ENCODE measurements around the gene SASH1. TPM values are rescaled to one million over a fixed set of nuclear protein-coding genes. Genes with fewer than 3 reads are reported as not detected.
"Not testable (repeated sequence)": the region's sequence is repeated elsewhere in the genome, so short reads cannot be mapped to it uniquely, and the experiment has no call there.

Gene SASH1
- total RNA-seq, 1 donor from 2014 or later = 10.6 TPM

DNA sequence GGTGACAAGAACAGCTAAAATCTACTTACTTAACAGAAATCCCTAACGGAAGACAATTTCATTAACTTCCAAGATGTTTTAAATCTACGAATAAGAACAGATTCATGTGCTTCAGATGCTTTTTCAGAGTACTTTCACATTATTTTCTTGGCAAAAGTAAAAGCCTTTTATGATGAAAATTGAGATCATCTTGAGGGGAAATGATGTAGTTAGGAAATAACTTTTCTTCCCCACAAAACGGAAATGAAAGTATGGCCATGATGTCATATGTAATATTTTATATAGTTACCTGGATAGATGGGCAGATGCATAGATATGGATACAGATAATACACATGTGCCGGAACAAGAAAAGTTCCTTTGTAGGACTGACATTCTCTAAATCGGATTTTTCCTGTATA is 32.8 kb downstream of the SASH1 start:
- no peak for DNase-seq (ENCODE audit: low read depth)
- TF ChIP-seq, protein P1, sequence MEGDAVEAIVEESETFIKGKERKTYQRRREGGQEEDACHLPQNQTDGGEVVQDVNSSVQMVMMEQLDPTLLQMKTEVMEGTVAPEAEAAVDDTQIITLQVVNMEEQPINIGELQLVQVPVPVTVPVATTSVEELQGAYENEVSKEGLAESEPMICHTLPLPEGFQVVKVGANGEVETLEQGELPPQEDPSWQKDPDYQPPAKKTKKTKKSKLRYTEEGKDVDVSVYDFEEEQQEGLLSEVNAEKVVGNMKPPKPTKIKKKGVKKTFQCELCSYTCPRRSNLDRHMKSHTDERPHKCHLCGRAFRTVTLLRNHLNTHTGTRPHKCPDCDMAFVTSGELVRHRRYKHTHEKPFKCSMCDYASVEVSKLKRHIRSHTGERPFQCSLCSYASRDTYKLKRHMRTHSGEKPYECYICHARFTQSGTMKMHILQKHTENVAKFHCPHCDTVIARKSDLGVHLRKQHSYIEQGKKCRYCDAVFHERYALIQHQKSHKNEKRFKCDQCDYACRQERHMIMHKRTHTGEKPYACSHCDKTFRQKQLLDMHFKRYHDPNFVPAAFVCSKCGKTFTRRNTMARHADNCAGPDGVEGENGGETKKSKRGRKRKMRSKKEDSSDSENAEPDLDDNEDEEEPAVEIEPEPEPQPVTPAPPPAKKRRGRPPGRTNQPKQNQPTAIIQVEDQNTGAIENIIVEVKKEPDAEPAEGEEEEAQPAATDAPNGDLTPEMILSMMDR (conservative IDR thresholded peaks at IDR 0.05; ENCODE audit: low read depth, low read length) = no peak
- no peak overlapping the region for H3K4me3 ChIP-seq (ENCODE audit: low read depth, low read length)

DNA sequence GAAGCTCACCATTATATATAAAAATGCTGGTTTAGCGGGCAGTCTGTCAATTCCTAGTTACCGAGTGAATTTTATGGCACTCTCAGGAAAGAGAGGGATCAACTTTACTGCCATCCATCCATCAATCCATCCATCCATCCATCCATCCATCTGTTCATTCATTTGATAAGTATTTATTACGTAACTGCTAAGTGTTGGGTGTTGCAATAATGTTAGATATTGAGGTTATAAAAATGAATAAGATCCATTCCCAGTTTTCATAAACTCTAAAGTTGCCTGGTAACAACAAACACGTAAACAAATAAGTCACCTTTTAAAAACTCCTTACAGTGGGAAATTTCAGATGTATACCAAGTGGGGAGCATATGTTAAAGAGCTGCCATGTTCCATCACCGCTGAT is 36.8 kb downstream of the SASH1 start:
- no peak overlapping the region for H3K4me3 ChIP-seq (ENCODE audit: low read depth, low read length)
- TF ChIP-seq, protein P1 (conservative IDR thresholded peaks at IDR 0.05; ENCODE audit: low read depth, low read length) = no peak
- no peak for DNase-seq (ENCODE audit: low read depth)

DNA sequence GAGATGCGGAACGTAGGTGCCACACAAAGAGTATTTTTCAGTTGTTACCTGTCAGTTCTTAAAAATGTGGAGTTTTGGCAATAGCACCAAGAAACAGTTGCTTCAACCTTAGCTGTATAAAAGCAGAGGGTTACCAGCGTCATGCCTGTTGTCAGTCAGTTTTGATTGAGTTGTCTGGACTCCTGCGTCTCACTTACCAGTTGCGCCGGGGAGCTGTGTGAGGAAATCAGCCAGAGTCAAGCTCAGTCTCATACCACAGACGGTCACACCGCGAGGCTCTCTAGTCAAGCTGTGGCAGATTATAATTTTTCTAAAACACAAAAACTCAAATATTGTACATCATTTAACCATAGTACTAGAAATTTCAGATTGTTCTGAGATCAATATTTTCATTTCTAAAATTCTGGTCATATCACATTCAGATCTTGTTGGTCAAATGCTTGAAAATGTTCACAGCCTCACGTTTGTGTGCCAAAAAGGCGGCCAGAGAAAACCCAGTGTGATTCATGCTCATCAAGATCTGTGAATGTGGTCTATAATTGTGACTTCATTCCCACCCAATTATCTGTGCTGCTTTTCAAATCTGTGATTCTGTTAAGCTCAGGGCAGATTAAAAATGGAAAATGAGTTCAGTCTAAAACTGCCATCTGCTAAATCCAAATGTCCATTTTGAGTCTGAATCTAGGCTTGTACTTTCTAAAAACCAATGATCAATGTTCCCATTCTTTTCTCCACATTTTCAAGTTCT is 37.5 kb downstream of the SASH1 start:
- no peak for DNase-seq (ENCODE audit: low read depth)
- H3K4me3 ChIP-seq (ENCODE audit: low read depth, low read length) = no peak overlapping the region
- TF ChIP-seq, protein P1 (conservative IDR thresholded peaks at IDR 0.05; ENCODE audit: low read depth, low read length) = no peak

DNA sequence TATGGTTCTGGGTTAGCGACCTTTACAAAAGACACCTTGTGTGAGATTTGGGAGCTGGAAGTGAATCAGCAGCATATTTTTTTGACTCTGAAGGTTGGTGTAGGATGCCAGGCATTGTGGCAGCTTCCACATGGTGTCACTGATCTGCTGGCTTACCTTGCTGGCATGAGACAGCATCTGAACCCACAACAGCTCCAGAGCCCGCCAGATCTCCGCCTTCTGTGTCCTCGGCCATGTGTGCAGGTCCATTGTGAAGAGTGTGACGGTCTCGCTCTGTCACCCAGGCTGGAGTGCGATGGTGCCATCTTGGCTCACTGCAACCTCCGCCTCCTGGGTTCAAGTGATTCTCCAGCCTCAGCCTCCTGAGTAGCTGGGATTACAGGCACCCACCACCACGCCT is 39.4 kb downstream of the SASH1 start:
- H3K4me3 ChIP-seq (ENCODE audit: low read depth, low read length); DNase-seq (ENCODE audit: low read depth): not testable (repeated sequence)

DNA sequence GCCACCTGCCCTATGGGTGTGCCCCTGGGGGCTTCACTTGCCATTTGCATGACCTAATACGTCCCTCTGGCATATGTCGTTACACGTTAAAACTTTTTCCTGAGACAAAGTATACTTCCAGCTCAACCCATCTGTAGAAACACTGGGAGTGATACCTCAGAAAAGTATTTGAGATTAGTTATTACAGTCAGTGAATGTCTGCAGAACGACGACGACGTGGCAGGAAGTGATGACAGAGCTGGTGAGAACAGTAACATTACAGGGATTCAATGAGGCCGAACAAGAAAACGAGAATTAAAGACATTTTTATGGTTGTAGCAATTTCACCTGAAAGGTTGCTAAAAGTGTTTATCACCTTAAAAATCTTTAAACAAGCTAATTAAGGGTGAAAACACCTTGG is 40.2 kb downstream of the SASH1 start:
- TF ChIP-seq, protein P1 (conservative IDR thresholded peaks at IDR 0.05; ENCODE audit: low read depth, low read length) = no peak
- DNase-seq (ENCODE audit: low read depth) = peak; percentile 74
- no peak overlapping the region for H3K4me3 ChIP-seq (ENCODE audit: low read depth, low read length)

DNA sequence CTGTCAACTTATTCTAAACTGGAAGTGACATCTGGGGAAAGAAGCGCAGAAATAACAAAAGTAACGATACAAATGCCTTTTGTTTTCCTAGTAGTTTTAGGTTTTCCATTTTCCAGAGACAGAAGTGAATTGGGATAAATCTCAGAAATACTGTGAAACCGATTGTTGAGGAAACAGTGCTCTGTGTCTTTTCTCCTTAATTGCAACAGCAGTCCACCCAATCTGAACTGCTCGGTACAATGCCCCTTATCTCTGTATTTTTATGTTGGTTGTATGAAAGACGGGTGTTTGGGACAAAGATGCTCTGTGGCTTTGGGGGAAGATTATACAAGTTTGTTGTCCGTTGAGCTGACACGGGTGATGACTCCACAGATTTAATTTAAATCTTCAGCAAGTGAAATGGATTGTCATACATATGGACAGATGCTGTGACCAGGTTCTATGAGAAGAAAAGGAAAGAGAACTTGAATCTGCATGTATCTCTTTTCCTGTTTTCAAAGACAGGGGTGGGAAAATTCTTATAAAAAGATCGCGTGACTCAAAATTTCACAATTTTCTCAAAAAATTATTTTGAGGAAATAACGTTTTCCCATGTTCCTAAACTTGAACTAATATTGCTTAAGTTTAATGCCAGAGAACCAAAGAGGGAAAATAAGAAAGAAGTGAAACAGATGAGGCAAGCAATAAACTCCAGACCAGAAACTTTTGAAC is 41.2 kb downstream of the SASH1 start:
- DNase-seq (ENCODE audit: low read depth) = no peak
- H3K4me3 ChIP-seq (ENCODE audit: low read depth, low read length) = no peak overlapping the region
- TF ChIP-seq, protein P1 (conservative IDR thresholded peaks at IDR 0.05; ENCODE audit: low read depth, low read length) = no peak

DNA sequence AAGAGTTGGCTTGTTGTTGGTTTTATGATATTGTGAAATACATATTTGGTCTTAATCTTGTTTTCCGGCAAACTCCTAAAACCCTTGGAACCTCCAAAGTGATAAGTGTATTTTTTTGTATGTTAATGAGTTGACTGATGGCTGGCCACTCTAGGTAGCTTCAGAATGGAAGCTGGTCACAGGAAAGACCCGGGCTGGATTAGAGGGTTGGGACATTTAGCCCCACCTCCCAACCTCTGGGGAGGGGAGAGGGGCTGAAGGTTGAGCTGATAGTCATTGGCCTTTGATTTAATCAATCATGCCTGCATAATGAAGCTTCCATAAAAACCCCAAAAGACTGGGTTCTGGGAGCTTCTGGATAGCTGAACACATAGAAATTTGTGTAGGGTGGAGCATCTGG is 42.7 kb downstream of the SASH1 start:
- TF ChIP-seq, protein P1 (conservative IDR thresholded peaks at IDR 0.05; ENCODE audit: low read depth, low read length) = no peak
- DNase-seq (ENCODE audit: low read depth) = no peak
- no peak overlapping the region for H3K4me3 ChIP-seq (ENCODE audit: low read depth, low read length)
